NCI-H2196 (cell line): Measurements from ENCODE around the gene GLYATL1B.
"Not testable (repeated sequence)": the region's sequence is repeated elsewhere in the genome, so short reads cannot be mapped to it uniquely, and the experiment has no call there.

Experiments used
- DNase-seq: peaks from one replicate; lab custom pipeline; 2025; ENCODE audit not compliant: unreplicated experiment; lab: John Stamatoyannopoulos, UW

GLYATL1B gene

DNA sequence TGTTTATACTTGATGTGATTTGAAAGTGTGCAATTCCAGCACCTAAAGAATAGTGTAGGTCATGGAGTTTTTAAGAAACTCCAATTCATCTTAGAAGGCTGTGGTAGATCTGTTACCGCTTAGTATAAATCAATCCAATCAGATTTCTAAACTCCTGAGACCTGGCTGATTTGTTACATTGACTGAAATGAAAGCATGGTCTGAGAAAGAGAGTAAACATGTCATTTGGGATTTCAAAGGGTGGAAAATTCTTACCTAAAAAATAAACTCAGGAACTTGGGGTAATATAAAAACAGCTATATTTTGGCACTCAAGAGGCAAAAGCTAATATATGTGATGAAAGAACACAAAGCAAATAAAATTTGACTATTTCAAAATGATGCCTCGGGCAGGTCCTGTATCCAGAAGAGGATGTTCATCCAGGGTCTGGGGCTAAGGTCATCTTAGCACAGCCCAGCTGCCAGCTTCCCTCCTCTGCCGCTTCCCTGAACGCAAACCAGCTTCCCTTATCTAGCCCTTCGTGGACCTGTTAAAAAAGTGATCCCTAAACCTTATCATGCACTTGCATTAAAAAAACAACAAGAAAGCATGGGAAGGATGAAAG, 10.0 kb downstream of the GLYATL1B start:
- DNase-seq, result not testable (repeated sequence)

GRCh38 chr11:59097113-59097708, 11.1 kb downstream of the GLYATL1B start:
- no peak for DNase-seq

- not testable (repeated sequence) for DNase-seq
These were observed 11.8 kb downstream of the GLYATL1B start for GRCh38 chr11:59097938-59098337.

DNA sequence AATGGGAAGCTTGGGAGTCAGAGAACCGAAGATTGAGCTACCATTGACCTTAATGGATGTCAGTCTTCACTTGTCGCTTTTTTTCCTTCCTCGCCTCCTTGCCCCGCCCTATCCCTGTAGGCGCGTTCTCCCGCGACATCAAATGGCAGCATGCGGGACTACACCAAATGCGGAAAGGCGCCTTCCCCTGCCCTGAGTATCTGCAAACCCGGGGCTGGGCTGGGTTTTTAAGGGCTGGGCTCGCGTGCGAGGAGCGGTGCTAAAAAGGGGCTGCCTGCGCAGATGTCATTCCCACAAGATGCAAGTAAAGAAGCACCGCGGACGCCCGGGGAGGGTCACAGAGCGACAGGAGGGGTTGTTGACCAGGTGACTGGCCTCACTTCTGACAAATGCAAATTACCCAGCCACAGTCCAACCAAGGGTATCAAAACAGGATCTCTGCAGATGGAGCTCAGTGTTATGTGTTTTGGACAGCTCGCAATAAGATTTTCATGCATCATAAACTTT, 16.2 kb downstream of the GLYATL1B start:
- no peak for DNase-seq

DNA sequence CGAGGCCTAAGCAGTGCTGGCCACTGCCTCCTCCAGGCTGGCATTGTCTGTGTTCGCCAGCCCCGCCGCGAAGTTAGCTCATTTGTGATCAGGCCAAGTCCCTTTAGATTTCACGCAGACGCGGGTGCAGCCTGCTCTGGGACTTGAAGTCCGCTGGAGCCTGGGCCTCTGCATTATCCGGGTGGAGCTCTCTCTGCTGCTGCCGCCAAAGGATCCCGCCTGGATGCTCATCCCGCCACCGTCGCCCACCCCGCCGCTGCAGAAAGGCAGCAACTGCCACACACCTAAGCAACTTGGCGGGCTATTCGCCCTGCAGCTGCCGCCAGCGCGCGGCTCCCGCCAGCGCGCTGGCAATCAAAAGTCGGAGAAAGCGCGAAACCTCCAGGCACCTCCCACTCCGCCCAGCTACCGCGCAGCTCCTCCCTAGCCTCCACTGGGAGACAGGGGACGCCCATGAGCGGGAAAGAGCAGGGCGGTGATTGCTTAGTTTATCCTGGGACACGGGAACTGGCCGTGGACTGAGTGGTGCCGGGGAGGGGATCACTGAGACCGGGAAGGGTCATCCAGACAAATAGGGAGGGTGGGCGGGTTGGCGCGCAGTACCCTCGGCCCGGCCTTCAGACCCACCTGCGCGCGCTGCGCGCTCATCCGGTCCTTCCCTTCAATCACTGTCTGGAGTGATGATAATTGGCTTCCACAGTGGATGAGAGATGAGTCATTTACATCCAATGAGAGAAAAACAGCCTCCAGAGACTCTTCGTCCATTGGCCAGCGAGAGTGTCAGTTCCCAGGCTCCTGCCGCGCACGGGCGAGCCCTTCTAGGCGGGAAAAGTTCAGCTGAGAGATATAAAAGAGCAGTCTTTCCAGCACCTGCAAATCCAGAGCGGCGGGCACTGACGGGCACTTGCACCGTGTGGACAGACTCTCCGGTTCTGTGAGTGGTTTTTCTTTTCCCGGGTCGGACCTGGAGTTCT, 20.5 kb downstream of the GLYATL1B start, which contains the start of gene FAM111B:
FAM111B (plus strand) TSS at position 875 of the 974 bp plus-strand sequence. CDS start 2,389 bp downstream, outside the sequence.
- peak; percentile 96 for DNase-seq

DNA sequence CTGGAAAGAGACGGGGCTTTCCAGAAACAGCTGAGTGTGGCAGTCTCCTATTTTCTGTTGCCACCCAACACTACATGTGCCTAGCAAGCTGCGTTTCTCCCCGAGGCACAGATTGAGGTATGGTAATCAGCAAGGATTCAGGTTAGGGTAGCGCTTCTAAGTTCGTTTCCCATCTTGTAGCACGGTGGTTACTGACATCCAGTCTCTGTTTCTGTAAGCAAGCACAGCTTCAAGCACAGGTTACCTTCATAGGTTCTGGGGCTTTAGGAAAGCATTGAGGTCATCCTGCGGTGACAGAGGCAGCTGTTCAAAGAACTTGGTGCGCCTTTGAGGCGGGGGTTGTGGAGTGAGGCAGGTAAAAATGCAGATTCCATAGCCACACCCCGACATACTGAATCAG, 21.6 kb downstream of the GLYATL1B start:
- DNase-seq, result not testable (repeated sequence)

DNA sequence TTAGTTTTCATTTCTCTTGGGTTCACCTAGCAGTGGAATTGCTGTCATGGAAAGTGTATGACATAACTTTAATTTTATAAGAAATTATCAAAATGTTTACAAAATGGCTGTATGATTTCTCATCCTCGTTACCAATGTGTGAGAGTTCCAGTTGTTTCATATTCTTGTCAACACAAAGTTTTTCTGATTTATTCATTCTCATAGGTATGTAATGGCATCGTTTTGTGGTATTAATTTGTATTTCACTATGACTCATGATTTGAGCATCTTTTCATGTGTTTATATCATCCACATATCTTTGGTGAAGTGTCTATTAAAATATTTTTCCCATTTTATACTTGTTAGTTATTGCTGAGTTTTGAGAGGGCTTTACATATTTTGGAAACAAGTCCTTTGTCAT, 26.4 kb downstream of the GLYATL1B start:
- DNase-seq, result no peak

DNA sequence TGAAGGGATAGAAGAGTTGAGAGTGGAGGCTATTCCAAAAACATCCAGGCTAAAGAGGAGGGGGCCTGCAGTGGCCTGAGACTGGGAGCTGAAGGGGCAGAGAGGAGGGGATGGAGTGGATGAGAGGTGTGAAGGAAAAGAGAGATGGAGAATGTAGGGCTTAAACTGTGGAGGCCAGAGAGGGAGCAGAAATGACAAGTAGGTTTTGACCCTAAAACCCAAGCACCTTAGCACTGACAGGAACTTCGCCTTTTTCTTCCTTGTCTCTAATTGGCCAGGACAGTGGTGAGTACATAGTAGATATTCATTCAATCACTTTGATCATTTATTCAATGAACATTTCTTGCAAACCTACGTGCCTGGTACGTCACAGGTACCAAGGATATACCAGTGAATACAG, 28.2 kb downstream of the GLYATL1B start:
- no peak for DNase-seq

DNA sequence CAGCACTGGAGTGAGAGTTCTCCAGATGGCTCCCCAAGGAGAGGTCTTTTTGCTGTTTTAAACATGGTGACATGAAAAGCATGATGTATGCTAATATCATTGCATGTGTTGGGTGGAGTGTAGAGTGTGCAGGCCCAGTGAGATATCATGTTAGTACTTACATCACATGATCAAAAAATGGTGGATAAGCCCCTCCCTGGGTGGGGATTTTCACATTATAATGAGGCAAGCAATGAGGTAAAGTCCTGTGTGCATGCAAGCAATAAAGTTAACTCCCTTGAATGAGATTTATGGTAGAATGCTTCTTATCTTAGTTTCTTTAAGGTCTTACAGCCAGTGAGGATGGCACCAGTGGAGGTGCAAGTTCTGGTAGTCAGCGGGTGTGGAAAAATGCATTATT, 29.4 kb downstream of the GLYATL1B start:
- no peak for DNase-seq

DNA sequence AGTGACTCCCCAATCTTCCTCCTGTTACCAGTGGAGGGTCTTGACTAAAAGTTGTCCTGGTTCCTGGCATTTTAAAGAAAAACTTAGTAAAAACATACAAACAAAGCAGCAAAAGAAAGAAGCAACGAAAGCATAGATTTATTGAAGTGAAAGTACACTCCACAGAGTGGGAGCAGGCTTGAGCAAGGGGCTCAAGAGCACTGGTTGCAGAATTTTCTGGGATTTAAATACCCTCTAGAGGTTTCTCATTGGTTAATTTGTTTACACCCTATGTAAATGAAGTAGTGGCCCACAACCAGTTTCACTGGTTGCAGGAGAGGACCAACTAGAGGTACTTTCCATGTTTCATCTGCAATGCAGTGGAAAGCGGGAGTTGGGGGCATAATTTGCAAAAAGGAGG, 31.7 kb downstream of the GLYATL1B start:
- DNase-seq, result no peak

GRCh38 chr11:59119826-59120225, 33.7 kb downstream of the GLYATL1B start:
- DNase-seq, result no peak

GRCh38 chr11:59135648-59136461, 49.7 kb downstream of the GLYATL1B start:
- DNase-seq, result peak; percentile 64

- DNase-seq, result not testable (repeated sequence)
These were observed 50.4 kb downstream of the GLYATL1B start for GRCh38 chr11:59136551-59136950.

DNA sequence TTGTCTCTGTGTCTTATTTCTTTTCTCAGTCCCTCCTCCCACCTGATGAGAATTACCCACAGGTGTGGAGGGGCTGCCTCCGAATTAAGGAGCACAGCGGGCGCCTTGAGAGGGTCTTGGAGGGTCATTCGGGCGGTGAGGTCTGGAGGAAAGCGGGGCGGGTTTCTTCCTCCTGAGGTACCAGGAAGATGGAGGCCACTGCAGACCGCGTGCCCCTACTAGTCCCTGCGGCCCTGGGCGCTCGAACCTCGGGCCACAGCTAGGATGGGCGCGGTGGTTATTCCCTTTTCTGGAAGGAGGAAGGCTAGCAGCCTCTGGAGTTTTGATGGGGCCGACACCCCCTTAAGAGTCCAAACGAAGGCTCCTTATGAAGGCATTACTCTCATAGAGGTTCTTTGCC, 51.1 kb downstream of the GLYATL1B start:
- no peak for DNase-seq

GRCh38 chr11:59138643-59139042, 52.5 kb downstream of the GLYATL1B start:
- no peak for DNase-seq

DNA sequence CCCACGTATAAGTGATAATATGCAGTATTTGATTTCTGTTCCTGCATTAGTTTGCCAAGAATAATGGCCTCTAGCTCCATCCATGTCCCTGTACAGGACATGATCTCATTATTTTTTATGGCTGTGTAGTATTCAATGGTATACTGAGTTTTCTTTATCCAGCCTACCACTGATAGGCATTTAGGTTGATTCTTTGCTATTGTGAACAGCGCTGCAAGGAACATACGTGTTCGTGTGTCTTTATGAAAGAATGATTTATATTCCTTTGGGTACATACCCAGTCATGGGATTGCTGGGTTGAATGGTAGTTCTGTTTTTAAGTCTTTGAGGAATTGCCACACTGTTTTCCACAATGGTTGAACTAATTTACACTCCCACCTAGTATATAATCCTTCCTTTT, 55.1 kb downstream of the GLYATL1B start:
- DNase-seq, result no peak

DNA sequence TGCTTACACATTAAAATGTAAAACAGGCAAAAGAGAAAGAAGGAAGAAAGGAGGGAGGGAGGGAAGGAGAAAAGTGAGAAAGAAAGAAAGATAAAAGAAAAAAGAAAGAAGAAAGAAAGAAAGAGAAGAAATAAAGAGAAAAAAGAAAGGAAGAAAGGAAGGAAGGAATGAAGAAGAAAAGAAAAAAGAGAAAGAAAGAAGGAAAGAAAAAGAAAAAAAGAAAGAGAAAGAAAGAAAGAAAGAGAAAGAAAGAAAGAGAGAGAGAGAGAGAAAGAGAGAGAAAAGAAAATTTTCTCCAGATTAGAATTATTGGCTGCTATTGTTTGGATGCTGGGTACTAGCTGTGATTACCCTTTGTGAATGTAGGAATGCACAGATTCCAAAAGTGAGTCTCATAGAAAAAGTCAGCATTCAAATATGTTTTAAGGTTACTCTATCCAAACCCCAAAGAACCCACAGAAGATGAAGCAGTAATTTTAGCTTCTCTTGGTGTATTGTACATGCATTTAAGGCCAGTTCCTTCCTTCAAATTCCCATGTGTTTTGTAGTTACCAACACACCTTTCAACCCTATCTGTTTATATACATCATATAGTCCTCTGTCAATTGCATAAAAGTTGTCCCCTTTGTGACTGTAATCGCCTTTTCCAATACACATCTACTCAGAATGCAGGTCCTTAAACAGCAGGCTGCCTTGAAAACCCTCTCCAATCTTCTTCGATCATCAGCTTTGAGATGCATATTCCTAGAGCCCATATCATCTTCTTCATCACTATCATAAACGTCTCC, 55.8 kb downstream of the GLYATL1B start:
- no peak for DNase-seq

- DNase-seq, result peak; percentile 86
These were observed 56.7 kb downstream of the GLYATL1B start, which contains the start of gene FAM111A for GRCh38 chr11:59142530-59143507. FAM111A (plus strand) TSS chr11:59142856; CDS start chr11:59148873, 6,017 bp downstream.

GRCh38 chr11:59144096-59144495, 58.0 kb downstream of the GLYATL1B start:
- DNase-seq, result no peak
